Ureter (tissue), 1 donor: ENCODE results near the gene WWOX. TPM values are rescaled to one million over a fixed set of nuclear protein-coding genes. Genes with fewer than 3 reads are reported as not detected.

Experiments
- DNase-seq: peaks from one replicate; pipeline ENCODE4 v3.0.0-alpha.2; 2020; ENCODE audit warnings: low spot score
- total RNA-seq: library from RNA; stranded (reverse); gene quantifications from one replicate; pipeline ENCODE4 v1.2.4, GENCODE V29; 2023
- donor health status: DM: yes; HTN: yes; CAD: no.

The WWOX gene
- total RNA-seq, 1 donor from 2014 or later = 23.5 TPM

DNA sequence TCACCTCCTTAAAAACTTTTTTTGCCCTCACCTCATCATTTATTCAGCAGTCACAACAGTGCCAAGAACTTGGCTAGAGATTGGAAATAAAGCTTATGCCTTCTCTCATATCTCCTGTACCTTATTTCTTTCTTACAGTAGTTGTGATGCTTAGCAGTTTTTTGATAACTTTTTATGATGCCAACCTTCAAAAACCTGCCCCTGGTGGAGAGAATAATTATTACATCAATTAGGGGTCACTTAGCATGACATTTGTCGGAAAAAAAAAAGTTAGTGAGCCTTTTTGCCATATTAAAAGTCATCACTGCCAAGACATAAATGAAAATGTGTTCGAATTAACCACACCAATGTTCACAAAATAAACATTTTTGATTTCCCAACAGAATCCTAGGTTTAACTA, 296.6 kb downstream of the WWOX start:
- no peak for DNase-seq

DNA sequence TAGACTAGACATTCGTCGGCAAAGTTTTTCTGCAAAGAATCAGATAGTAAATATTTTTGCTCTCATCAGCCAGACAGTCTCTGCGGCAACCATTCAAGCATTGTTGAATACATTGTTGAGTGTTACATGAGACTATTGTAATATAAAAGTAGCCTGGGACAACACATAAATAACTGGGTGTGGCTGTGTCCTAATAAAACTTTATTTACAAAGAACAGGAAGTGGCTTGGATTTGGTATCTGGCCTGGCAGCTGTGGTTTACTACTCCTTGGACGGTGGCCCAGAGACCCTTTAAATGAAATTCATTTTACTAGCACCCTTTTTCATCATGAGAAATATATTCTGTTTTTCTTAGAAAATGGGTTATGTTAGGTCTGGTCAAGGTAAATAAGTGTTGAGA, 297.2 kb downstream of the WWOX start:
- no peak for DNase-seq

DNA sequence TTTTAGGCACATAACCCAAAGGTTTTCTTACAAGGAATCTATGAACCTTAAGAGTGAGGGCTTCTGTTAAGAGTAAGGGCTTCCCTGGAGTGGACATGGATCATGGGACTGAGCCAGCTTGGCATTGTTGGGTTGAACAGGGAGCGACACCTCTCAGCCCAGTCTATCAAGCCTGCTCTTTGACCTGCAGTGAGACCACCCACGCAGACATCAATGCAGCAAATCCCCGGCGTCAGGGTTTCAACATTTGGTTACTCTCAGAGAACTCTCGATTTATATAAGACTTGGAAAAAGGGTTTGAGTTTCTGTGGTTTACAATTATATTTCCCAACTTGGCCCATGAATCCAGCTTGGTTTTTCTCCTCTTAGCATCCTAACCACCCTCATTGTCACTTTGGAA, 299.9 kb downstream of the WWOX start:
- no peak for DNase-seq

DNA sequence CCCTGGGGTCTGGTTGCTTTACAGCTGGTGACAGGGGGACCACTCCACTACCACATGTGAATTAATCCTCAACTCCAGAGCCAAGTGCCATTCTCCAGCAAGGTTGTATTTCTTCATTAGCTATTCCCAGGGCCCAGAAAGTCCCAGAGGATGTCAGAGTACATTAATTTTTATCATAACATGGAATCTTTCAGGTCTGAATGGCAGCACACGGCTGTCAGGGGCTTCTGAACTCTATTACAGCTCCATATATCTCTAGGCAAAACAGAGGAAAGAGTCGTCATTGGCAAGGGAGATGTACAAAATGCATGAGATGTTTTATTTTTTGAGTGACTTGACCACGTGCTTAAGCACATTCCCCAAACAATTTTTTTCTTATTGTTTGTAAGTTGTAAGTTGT, 303.4 kb downstream of the WWOX start:
- DNase-seq = no peak

DNA sequence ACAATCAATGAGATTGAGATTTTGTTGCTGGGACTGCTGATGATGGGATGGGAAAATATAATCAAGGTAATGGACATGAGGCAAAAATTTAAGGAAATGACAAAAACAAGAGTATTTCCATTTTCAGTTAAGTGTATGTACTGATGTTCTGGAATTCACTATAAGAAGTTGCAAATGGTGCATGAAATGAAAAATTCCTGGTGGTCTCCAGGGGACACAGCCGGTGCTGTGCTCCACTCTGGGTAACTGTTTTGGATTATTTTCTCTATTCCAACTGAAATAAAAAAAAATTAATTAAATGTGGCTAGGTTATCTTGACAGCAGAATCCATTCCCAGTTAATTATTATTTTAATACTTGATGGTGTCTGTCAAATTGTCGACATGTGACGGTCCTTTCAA, 305.6 kb downstream of the WWOX start:
- DNase-seq = no peak

DNA sequence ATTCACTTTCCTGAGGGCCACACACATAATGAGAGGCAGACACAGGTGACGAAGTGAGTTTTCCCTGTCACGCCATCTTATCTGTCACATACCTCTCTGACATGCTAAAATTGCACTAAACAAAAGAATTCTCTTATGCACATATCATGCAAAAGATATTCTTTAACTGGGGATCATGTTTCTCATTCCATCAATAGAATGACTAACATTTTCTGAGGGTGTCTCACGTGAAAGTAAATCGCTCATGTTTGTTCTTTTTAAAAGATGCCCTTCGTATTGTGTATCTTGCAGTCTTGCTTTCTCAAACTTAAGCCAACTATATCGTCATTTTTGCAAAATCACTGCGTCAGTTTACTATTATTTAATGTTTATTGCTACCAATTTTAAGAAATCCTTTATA, 306.4 kb downstream of the WWOX start:
- DNase-seq = no peak

DNA sequence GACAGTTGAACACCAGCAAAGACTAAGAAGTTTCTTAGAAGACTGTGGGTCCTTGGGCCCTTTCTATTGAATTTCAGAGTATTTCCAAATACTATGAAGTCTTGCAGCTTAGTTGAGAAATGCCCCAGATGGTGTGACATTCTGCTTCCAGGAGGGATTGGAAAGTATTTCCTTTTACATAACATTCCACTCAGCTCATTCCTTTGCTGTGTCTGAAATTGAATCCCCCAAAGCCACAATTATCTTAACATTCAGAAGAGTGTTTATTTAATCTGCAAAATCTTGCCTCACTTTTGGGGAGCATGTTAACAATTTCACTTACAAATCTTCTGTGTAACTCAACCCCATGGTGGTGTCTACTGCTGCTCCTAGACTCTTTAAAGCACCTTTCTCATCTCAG, 307.7 kb downstream of the WWOX start:
- no peak for DNase-seq

DNA sequence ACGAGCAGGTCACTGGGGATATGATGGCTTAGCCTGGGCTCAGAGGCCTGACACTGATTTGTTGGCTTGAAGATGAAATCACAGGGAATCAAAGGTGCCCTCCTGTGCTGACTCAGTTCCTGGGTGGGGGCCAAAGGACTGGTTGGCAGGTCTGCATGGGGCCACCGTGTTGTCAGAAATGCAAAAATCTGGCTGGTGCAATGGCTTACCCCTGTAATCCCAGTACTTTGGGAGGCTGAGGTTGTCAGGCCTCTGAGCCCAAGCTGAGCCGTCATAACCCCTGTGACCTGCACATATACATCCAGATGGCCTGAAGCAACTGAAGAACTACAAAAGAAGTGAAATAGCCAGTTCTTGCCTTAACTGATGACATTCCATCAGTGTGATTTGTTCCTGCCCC, 314.2 kb downstream of the WWOX start:
- DNase-seq = no peak

DNA sequence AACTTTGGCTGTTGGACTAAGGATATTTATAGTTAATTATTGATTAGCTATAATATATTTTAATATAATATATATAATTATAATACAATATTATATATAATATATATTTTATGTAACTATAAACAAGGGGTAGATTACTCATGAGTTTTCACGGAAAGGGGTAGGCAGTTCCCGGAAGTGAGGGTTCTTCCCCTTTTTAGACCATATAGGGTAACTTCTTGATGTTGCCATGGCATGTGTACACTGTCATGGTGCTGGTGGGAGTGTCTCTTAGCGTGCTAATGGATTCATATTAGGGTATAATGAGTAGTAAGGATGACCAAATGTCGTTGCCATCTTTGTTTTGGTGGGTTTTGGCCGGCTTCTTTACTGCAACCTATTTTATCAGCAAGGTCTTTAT, 315.6 kb downstream of the WWOX start:
- DNase-seq = no peak

DNA sequence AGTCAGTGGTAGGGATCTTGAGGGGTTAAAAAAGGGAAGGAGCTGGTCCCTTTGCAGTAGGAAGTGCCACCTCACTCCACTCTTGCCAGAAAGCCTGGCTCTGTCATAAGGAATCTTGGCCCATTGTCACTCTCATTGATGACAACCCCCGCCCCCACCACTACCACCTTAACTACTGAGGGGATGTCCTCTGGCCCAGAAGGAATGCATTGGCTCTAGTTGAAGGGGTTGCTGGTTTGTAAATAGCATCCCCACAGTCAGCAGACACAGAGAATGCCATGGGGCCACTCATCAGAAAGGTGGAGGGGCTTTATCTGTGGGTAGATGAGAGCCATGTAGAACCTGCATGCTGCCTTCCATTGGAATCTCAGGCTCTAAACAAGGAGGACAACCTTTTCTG, 316.2 kb downstream of the WWOX start:
- DNase-seq = no peak

DNA sequence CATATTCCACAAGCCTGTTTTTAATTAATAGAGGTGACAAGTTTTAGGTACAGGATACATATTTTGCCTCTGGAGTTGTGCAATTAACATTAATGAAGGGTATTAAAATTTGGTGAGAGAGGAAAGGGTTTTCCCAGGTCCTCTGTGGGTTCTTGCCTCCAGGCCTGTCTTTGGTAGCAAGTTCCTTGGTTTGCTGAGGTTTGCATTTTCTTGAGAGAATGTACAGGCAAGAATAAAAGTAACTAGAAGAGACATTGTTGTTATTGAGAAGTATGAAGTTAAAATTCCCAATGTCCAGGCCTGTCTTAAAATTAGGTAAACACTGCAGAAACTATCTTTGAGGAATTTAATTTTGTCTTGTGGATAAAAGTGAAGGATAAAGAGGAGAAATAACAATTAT, 316.9 kb downstream of the WWOX start:
- no peak for DNase-seq

DNA sequence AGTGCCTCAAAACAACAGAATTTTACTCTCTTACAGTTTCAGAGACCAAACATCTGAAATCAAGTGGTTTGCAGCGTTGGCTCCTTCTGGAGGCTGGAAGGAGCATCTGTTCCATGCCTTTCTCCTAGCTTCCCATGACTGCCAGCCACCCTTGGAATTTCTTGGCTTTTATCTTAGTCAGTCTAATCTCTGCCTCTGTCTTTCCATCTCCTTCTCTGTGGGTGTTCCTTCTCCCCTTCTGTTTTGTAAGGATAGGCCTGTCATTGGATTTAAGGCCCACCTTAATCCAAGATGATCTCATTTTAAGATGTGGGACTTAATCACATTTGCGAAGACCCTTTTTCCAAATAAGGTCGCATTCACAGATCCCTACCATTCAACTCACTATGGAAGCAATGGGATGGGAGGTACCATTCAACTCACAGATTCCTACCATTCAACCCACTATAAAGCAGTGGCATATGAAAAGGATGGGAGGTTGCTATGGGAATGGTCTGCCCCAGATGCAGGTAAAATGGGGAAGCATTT, 321.8 kb downstream of the WWOX start:
- DNase-seq = no peak

DNA sequence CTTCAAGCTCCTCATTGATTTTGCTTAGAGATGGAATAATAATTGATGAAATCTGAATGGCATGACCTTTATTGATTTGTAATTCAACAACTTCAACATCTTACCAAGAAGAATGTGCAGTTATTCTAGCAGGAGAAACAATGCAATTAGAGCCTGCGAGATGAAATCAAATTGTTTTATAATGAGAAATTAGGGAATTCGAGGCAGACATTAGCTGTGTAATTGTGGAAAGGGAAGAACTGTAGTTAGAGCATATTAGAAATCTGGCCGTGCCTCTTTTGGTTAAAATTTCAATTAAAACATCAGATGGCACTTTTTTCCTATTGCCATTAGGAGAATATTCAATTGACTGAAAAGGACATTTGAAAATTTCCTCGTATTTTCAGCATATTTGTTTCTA, 325.8 kb downstream of the WWOX start:
- DNase-seq = no peak

DNA sequence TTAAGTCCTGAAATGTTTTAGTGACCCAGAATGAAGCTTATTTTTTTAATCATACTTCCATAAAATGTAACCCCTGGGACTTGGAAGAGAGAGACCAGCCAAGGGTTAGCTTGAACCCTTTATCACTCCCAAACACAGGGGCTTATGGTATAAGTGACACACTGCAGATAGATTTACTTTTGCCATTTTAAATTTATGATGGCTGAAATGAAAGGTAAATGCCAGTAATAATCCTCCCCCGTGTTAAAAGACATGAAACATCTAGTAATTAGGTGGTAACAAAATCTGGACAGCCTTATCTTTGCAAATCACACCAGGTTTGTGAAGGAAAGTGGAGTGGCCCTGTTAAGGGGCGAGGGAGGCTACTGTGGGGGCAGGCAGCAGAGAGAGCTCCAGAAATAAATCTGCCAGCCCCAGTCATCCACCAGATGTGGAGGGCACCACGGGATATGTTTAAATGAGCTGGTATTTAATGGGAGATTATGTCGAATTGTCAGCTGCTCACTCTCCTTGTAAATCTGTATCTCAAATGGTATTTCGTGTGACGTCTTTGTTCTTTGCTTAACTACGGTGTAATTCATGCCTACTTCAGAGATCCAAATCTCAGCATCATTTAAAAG, 326.5 kb downstream of the WWOX start:
- no peak for DNase-seq

DNA sequence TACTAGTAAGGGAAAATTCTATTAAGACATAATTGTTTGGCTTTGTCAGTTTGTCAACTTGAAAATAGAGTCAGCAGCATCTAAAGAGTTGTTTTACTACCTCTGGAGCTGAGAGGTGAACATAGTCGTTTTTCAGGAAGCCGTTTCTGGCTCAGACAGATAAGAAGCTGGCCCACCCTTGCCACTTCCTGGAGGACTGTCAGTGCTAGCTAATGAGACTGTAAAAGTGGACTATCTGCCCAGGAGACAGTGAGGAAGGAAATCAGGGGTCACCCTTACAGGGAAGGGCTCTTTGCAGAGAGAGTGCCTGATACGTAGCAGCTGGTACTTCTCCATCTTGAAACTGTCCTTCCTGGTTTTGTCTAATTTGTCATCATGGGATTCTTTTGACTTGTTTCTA, 328.7 kb downstream of the WWOX start:
- no peak for DNase-seq

DNA sequence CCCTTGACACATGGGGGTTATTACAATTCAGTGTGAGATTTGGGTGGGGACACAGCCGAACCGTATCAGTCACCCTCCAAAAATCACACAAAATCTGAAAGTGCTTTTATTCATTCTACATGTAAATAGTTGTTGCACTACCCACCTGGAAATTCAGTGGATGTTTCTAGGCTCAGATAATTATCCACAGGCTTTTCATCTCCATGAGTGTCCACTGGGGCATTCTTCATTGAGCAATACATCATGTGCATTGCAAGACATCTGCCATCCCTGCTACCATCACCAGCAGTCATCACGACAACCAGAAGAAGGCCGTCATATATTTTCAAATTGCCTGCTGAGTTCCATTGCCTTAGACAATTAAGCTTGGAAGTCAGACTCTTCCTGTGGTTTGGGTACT, 330.8 kb downstream of the WWOX start:
- DNase-seq = no peak

DNA sequence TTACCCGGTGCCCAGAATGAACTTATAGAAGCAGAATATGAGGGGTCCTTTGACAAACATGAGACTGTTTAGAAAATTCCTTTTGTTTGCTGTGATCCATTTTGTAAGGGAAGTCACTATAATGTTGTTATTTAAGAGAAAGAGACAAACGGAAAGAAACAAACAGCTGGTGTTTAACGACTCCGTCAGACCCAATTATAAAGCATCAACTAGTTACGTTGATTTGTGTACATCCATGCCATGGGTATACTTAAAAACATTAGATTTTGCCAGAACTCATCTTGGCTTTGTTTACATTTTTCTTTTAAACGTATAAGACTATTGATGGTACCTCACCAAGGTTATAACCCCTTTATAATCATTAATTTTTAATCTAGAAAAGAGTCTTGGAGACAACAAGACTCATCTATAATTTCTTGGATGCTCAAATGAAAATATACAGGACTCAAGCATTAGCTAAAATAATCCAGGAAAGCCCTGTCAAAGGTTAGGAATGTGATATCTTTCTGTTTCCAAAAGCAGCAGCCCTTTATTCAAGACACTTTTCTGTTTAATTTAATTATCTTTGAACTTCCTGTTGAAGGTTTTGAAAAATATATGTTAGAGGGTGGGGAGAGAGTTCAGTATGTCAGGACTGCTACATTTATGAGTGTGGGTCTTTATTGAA, 331.7 kb downstream of the WWOX start:
- no peak for DNase-seq

DNA sequence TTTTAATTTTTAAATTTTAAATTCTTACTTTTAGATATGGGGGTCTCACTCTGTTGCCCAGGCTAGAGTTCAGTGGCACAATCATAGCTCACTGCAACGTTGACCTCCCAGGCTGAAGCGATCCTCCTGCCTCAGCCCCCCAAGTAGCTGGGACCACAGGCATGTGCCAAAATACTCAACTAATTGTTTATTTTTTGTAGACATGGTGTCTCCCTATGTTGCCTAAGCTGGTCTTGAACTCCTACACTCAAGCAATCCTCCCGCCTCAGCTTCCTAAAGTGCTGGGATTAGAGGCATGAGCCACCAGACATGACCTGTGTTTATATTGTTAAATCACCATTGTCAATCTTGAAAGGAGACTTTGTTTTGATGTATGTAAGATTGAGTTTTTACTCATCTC, 332.2 kb downstream of the WWOX start:
- no peak for DNase-seq

DNA sequence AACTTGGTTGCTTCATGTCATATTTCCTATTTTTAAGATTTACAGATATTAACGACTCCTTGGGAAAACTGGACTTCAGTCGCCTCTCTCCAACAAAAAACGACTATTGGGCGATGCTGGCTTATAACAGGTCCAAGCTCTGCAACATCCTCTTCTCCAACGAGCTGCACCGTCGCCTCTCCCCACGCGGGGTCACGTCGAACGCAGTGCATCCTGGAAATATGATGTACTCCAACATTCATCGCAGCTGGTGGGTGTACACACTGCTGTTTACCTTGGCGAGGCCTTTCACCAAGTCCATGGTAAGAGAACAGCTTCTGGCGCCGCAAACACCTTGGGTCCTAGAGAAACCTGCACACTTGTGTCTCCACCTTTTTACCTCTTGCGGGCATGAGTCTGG, 333.0 kb downstream of the WWOX start:
- no peak for DNase-seq

DNA sequence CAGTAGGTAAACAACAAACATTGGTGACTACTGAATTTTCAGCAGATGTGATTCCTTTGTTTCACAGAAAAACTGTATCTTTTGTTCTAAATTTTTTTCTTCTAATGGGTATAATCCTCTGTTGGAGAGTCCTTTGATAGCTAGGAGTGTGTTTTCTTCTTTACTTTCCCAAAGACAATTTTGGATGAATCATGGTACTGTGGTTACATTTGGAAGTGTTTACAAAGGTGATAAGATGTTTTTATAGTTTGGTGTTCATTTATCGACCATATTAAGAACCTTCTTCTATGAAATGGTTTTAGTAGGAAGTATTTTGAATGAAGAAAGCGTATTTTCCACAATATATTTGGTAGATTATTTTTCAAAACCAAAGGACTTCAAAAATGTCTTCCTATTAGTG, 333.7 kb downstream of the WWOX start:
- DNase-seq = no peak

DNA sequence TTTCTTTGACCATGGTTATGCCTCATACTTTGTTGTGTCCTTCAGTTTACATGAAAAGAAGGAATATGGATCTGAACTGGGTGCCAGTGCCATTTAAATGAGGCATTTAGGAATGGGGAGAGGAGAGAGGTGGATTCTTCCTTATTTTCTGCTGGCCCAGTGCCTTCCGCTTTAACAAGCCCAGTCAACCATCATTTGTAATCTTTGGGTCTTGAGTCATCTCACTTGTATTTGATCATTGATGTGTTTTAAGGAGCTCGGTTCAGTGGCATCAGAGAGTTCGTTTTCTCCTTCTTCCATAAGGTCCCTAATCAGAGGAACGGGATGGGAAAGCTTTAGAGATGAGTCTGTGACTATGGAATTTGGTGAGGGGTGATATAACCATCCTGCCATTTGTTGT, 334.9 kb downstream of the WWOX start:
- DNase-seq = no peak

DNA sequence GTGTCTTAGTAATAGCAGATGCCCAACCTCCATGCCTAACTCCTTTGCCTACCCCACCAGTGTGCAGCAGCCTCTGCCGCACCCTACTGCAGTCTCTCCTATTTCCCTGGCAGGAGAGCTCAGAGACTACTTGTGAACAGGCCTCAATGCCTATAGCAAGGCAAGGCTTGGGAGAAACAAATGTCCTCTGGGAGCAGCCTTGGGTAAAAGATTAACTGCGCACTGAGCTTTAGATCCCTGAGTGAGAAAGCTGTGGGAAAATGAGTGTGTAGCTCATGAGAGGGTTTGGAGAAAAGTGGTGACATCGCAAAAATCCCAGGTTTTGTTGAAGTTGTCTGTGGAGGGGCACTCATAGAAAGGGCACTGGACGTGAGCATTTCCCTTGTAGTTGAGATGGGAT, 335.8 kb downstream of the WWOX start:
- no peak for DNase-seq

DNA sequence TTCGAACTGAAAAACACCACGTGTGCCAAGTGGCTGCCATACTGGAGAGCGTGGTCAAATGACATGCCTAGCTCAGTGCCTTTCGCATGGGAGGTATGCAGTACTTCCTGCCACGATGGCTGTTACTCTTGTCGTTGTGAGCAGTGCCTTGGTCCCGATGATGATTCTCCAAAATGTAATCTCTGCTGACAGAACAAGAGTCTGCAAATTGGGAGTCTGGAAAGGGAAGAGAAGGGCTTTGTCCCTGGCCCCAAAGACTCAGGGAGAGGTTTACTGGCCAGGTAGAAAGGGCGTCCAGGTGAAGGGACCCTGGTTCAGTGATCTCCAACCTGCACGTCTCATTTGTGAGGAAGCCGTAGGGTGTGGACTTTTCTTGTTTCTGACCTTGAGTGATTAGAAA, 336.6 kb downstream of the WWOX start:
- DNase-seq = no peak

DNA sequence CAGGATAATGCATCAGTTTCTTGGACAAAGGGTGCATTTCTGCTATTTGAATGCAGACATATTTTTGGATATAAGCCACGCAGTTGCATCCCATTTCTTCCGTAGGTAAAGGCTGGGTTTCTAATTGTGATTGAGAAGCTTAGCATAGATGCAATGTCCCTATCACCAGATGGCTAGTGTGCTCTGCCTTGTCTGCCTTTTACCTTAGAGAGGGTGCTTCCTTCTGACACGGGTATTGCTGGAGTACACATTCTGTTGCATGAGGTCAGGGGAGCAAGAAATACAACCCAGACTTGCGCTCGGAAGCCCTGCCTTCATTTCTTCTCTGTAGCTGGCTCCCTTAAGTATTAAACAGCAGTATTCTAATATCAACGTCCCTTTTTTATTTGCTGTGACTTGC, 337.4 kb downstream of the WWOX start:
- DNase-seq = no peak
